Pancreas (tissue), 10 donors: ENCODE measurements around the gene LINC01488. TPM values are rescaled to one million over a fixed set of nuclear protein-coding genes. Genes with fewer than 3 reads are reported as not detected.

ENCODE experiments used
- ATAC-seq, 4 donors: fragments of 200-7000 bp; cut with Tn5 transposase; one replicate each; pipeline versions ENCODE4 v1.8.0 to v1.9.1; 2020; ENCODE audit warnings: mild to moderate bottlenecking in 4 of 4, moderate library complexity in 4 of 4
- DNase-seq, 6 donors: peaks; one replicate each; pipeline ENCODE4 v3.0.0-alpha.2; 2020
- FAIRE-seq: peaks from 2 replicates; lab custom pipeline; 2012; peaks lifted over from hg19 to GRCh38; lab: Jason Lieb, UNC
- H3K27ac ChIP-seq, 4 donors: fragments of 200-600 bp; sonication (generic); 1 replicate in 3 of 4; 2 replicates in 1 of 4; pipeline versions ENCODE4 v1.5.0 to v1.8.0; 2020
- H3K27me3 ChIP-seq, 4 donors: fragments of 200-600 bp; one replicate each; pipeline ENCODE4 v1.8.0; 2021
- H3K36me3 ChIP-seq, 3 donors: fragments of 200-600 bp; sonication (generic) in 1 of 3; one replicate each; pipeline versions ENCODE4 v1.5.0 to v1.8.0; 2020 to 2021
- H3K4me1 ChIP-seq, 3 donors: fragments of 200-600 bp; one replicate each; pipeline ENCODE4 v1.8.0; 2021
- H3K4me3 ChIP-seq, 4 donors: fragments of 200-600 bp; sonication (generic) in 2 of 4; one replicate each; pipeline versions ENCODE4 v1.5.0 to v1.8.0; 2020 to 2021
- H3K9me3 ChIP-seq, 4 donors: fragments of 200-600 bp; one replicate each; pipeline ENCODE4 v1.8.0; 2021
- CTCF ChIP-seq, 4 donors: fragments of 200-600 bp; sonication (generic) in 3 of 4; IDR thresholded peaks; one replicate each; pipeline versions ENCODE4 v1.5.0 to v1.8.0; 2021; ENCODE audit warnings: antibody characterized with exemption in 4 of 4
- WGBS, 2 donors: extraction: QIAGEN DNeasy Blood & Tissue Kit; methylation state at CpG; one replicate each; pipeline ENCODE4 v1.1.7; 2013; 5-methylcytosine and 5-hydroxymethylcytosine counted together
- intact Hi-C, 3 donors: fragments of 100-400 bp; cut with DNase I; formaldehyde crosslinking; loops; one replicate each; pipeline versions ENCODE4 v1.11.1 to v1.14.2; 2022
- polyA plus RNA-seq, 2 donors: library from polyadenylated mRNA; stranded (reverse); fragments of 200-250 nt; gene quantifications; one replicate each; pipeline ENCODE4 v1.2.3, GENCODE V29; 2013
- total RNA-seq, 6 donors: library from RNA; stranded (reverse); fragmentation: NEBNext Ultra II Directional in 4 of 6; extraction: Animal tissue kit (Norgen Biotek cat#: 25700) in 4 of 6; gene quantifications; one replicate each; pipeline versions ENCODE4 v1.2.1 to v1.2.4, GENCODE V29; 2021 to 2023
- donor health status: healthy with polysubstance abuse.
- donor health status: DM: no; HTN: no; CAD: no; lungs with moderate emphysema.
- donor health status: DM: no; HTN: no; CAD: no.
- donor health status: control.
- donor health status: control.
- donor health status: Bipolar disorder and iron deficiency.
- donor health status: DM: yes; HTN: yes; CAD: no.
- donor health status: DM: no; HTN: no; CAD: no.
- donor health status: DM: no; HTN: no; CAD: no.
- donor health status: DM: yes; HTN: yes; CAD: no.

The LINC01488 gene
- total and polyA plus RNA-seq, 8 donors, result not detected

- peaks cover 0 to 8% (median 3%) of the 10 kb centered on the region in 3 donors for H3K4me1 ChIP-seq
- H3K27me3 ChIP-seq, result no peaks in the 10 kb centered on the region
- TF ChIP-seq CTCF (IDR thresholded peaks at IDR 0.05), result no peak
- ATAC-seq (no peak), FAIRE-seq (no peak), DNase-seq (peak in 2 of 6 donors; percentile 21 to 35)
- intact Hi-C loops, result no loop called here
- WGBS, 2 donors, result 74 to 80% methylated on average over 15 of the region's 15 CpGs
- H3K36me3 ChIP-seq, result no peaks in the 10 kb centered on the region
- H3K27ac ChIP-seq, result no peak overlapping the region
- no peaks in the 10 kb centered on the region for H3K9me3 ChIP-seq
- H3K4me3 ChIP-seq, result no peak overlapping the region
These were observed 32.8 kb upstream of the LINC01488 start for GRCh38 chr11:69448471-69449284.

- Histone ChIP-seq H3K27me3 (no peaks in the 10 kb centered on the region), H3K4me1 (peaks cover 0 to under 1% (median 0%) of the 10 kb centered on the region in 3 donors), H3K9me3 (no peaks in the 10 kb centered on the region), H3K27ac (peak overlapping the region in 1 of 4 donors; percentile 28), H3K36me3 (no peaks in the 10 kb centered on the region), H3K4me3 (no peak overlapping the region)
- WGBS, 2 donors, result 59 to 62% methylated on average over 29 of the region's 29 CpGs
- intact Hi-C loops, result no loop called here
- no peak for TF ChIP-seq CTCF (IDR thresholded peaks at IDR 0.05)
- peak in 3 of 6 donors; percentile 46 to 68 (median 64) for DNase-seq
- no peak for FAIRE-seq
- peak in 3 of 4 donors; percentile 34 to 53 (median 38) for ATAC-seq
These were observed 32.0 kb upstream of the LINC01488 start for GRCh38 chr11:69449320-69450063.

GRCh38 chr11:69450064-69450856 is 31.2 kb upstream of the LINC01488 start:
- no peaks in the 10 kb centered on the region for H3K9me3 ChIP-seq
- peak overlapping the region in 1 of 4 donors; percentile 28 for H3K27ac ChIP-seq
- H3K4me3 ChIP-seq, result no peak overlapping the region
- intact Hi-C loops, result no loop called here
- TF ChIP-seq CTCF (IDR thresholded peaks at IDR 0.05), result no peak
- no peaks in the 10 kb centered on the region for H3K4me1 ChIP-seq
- H3K27me3 ChIP-seq, result no peaks in the 10 kb centered on the region
- WGBS, 2 donors, result 65 to 75% methylated on average over 18 of the region's 18 CpGs
- H3K36me3 ChIP-seq, result no peaks in the 10 kb centered on the region
- ATAC-seq (no peak), DNase-seq (peak in 2 of 6 donors; percentile 4 to 52), FAIRE-seq (no peak)

GRCh38 chr11:69450857-69451220 is 30.6 kb upstream of the LINC01488 start:
- TF ChIP-seq CTCF (IDR thresholded peaks at IDR 0.05), result no peak
- DNase-seq (peak in 2 of 6 donors; percentile 6 to 34), FAIRE-seq (no peak), ATAC-seq (no peak)
- Histone ChIP-seq H3K9me3 (no peaks in the 10 kb centered on the region), H3K27ac (no peak overlapping the region), H3K36me3 (no peaks in the 10 kb centered on the region), H3K27me3 (no peaks in the 10 kb centered on the region), H3K4me3 (no peak overlapping the region), H3K4me1 (no peaks in the 10 kb centered on the region)
- WGBS, 2 donors, result 78 to 84% methylated on average over 6 of the region's 6 CpGs
- intact Hi-C loops, result no loop called here
